ENCODE data around the gene CHAT.

The CHAT gene

GRCh38 chr10:49612513-49613164 lies 1.2 kb upstream of the CHAT start:
- DNase-seq = peak; percentile 17

DNA sequence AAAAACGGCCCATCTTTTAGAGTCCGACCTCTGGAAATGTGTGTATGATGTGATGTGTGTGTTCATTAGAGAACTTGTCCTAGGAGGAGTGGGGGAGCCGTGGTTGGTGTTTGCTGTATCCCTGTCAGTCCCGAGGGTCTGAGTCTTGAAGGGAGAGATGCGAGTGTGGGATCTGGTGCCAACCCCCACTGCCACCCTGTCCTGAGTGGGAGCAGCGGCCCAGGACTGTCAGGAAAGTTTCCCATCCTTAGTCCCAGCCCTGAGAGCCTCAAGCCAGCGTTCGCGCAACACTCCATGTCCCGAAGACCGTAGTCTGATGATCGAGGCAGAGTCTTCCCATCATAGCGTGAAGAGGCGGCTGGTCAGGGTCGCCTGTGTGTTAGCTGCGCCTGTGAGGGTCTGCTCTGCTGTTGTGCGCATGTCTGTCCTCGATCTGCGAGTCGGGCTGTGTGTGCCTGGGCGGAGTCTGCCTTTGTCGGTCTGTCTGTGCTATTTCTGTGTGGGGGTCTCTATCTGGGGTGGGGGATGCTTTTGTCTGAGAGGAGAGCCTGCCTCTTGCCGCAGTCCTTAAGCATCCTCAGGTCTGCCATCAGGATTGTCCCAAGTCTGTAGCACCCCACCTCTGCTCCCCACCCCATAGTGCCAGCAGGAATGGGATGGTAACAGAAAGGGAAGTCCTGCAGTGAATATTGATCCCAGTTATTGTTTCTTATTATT lies 514 bp upstream of the CHAT start:
- no peak for DNase-seq

DNA sequence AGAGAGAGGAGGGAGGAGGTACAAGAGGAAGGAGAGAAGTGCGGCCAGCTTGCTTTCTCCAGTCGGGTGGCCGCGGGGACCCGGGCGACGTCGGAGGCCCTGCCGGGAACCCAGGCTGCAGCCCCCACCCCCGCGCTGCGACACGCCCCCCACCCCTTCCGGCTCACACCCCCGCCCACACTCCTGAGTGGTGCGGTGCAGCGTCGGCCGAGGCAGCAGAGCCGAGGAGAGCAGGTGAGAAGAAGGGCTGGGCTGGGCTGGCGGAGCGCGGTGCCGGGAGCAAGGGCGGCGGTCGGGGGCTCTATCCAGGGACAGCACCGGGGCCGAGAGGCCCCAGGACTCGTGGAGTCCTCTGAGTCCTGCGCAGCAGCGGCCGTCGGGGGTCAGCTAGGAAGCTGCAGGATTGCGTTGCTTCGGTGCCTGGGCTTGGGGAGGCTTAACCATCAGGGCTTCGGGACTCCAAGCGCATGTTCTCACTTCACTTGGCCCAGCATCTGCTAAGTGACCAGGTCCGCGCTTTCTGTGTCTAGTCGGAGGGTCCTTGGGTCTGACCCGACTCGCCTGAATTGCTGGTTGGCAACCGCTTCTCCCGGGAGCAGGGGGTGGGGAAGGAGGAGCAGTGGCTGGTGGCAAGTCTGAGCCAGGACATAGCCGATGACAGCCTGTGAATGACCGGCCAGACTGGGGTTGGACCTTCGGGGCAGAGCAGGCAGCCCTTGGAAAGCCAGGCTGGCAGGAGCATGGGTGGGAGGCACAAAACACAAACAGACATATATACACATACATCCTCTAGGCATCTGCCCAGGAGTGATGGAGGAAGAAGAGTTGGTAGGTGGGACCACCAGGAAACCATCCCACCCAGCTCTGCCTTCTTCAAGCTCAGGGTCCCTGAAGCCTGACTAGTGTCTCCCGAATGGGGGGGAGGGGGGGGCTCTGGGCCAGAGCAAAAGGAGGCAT lies 683 bp downstream of the CHAT start:
- no peak for DNase-seq

GRCh38 chr10:49615213-49615612 lies 1.4 kb downstream of the CHAT start:
- no peak for DNase-seq

GRCh38 chr10:49615721-49616120 lies 1.9 kb downstream of the CHAT start:
- DNase-seq = no peak

DNA sequence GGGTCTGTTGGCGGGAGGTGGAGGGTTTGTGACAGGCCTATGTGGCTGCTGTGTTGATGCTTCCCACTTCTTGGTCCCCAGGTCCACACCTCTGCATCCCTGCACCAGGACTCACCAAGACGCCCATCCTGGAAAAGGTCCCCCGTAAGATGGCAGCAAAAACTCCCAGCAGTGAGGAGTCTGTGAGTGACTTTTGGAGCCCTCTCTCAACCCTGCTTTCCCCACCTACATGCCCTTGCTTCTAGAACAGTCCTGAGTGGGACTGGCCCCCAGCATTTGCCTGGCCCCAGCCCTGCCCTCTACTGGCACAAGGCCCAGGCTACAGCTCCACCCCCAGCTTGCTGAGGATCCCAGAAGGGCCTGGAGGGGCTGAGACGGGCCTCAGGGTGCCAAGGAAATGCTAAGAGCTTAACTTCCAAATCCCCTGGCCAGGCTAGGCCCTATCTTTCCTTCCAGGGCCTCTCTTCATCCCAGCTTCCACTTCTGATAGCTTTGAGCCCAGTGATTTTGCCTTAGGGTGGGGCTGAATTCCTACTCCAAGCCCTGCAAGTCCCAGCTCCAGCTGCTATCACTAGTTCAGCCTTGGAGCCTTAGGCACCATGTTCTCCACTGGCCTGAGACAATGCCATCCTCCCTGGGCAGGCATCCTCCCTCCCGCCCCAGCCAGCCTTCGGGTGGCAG lies 2.7 kb downstream of the CHAT start:
- DNase-seq = no peak

- no peak for DNase-seq
Measured at GRCh38 chr10:49617121-49618020, 3.5 kb downstream of the CHAT start.

- no peak for DNase-seq
Measured at GRCh38 chr10:49618821-49619220, 5.0 kb downstream of the CHAT start.

DNA sequence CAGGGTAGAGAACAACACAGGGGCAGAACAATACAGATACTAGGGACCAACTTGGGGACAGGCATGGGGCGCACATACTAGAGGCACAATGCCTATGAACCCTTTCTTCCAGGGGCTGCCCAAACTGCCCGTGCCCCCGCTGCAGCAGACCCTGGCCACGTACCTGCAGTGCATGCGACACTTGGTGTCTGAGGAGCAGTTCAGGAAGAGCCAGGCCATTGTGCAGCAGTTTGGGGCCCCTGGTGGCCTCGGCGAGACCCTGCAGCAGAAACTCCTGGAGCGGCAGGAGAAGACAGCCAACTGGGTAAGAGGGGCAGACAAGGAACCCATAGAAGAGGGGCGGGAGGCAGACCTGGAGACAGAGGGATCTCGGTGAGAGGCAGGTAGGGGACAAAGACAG lies 5.8 kb downstream of the CHAT start:
- no peak for DNase-seq

DNA sequence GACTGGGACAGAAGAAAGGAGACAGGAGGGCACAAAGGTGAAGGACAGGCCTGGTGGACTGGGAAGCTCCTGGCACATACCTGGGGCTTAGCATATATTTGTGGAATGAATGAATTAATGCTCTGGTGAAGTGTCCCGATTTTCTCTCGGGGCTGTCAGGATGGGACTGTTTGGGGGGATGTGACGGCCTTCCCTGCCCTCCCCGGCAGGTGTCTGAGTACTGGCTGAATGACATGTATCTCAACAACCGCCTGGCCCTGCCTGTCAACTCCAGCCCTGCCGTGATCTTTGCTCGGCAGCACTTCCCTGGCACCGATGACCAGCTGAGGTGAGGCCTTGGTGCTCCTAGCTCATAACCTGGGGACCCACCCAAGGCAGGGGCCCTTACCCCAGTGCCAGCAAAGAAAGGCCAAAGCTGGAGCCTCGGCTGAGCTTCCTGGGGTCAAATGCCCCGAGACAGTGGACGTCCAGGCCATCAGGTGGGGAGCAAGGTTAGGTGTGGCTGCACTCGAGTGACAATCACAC lies 6.5 kb downstream of the CHAT start:
- no peak for DNase-seq

GRCh38 chr10:49620841-49621378 lies 7.1 kb downstream of the CHAT start:
- no peak for DNase-seq

DNA sequence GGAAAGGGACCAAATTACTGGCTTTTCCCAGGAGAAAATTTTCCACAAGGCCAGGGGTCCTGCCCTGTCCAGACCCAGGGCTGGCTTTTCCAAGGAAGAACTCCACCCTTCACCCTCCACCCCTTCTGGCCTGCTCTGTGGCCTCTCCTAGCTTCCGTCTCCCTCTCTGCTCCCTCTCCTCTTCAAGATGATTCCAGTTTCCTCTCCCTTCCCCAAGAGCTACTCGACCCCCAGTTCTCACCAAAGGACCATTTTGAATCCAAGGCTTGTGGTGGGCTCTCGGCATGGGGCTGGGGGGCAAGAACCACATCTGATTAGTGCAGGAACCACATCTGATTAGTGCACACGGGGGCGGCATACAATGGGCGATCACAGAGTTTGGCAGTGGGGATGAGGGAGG lies 7.7 kb downstream of the CHAT start:
- no peak for DNase-seq

- DNase-seq = no peak
Measured at GRCh38 chr10:49622426-49623425, 8.9 kb downstream of the CHAT start.

DNA sequence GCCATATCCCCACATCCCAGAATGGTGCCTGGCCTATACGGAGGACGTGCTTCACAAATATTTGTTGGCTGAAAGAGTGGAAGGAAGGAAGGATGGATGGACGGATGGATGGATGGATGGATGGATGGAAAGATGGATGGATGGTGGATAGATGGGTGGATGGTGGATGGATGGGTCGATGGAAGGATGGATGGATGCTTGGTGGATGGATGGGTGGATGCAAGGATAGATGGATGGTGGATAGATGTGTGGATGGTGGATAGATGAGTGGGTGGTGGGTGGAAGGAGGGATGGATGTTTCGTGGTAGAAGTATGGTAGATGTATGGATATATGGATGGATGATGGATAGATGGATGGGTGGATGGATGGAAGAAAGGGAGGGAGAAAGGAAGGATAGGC lies 10.8 kb downstream of the CHAT start:
- no peak for DNase-seq

GRCh38 chr10:49625411-49625810 lies 11.6 kb downstream of the CHAT start:
- no peak for DNase-seq

DNA sequence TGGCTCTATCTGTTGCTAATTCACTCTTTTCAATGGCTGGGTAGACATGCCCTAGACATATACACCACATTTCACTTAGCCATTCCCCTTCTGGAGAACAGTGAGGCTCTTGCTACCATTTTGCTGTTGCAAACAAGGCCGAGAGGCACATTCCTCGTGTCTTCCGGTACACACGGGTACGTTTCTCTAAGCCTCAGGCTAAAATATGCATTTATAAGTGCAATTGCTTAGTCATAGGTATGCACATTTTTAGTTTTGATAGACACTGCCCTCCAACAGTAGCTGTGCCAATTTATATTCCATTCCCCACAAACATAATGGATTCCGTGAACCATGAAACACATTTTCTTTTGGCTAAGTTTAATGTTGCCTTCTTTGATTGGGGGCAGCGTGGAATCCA lies 13.2 kb downstream of the CHAT start:
- DNase-seq = no peak

DNA sequence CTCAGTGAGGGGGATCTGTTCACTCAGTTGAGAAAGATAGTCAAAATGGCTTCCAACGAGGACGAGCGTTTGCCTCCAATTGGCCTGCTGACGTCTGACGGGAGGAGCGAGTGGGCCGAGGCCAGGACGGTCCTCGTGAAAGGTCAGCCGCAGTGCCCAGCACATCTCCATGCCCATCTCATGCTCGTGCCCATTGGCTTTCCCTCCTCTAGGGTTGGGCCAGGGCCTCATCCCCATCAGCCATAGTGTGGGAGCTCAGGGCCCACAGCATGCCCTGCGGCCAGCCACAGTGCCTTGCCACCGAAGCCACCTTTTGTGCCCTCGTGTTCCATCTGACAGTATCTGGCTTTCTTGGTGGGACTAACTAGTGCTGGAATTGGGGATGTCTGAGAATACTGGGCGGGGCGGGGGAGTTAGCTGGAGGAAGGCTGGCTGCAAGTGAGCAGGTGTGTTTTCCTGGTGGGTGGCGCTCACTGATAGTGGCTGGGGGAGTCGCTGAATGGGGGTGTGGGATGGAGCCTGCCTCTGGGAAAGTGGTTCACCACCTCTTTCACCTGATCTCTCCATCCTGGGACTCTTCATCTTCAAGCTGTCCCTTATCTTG lies 13.9 kb downstream of the CHAT start:
- no peak for DNase-seq

DNA sequence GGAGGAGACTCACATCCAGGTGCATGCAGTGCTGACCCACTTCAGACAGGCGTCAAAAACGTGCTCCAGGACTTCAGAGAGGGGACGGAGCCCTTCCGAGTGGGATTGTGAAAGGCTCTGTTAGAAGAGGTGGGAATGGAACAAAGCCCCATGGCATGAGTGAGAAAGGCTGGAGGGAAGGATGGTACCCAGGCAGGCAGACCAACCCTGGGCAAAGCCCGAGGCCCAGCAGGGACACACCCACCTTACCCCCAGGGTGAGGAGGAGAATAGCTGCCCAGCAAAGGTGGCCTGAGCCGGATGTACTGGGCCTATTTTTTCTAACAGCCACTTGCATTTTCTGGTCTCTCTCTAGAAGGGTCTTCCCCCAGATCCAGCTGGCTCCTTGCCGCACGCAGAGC lies 14.8 kb downstream of the CHAT start:
- DNase-seq = no peak

DNA sequence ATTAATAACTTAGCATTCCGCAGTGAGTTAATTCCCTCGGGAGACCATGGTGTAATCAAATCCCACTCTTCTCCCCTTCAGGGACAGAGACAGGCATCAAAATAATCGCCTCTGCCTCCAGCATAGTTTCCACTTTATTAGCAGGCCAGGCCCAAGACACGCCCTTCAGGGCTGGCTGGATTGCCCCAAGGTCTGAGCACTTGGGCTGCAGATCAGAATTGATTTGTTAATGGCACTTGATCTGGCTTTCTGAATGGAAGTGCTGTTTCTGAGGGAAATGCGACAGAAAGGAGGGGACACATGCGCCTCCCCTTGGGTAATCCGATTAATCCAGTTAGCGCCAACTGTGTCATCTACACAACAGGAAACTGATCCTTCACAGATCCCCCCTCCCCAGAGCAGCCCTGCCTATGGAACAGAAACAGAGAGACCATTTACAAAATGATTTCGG lies 15.6 kb downstream of the CHAT start:
- no peak for DNase-seq

DNA sequence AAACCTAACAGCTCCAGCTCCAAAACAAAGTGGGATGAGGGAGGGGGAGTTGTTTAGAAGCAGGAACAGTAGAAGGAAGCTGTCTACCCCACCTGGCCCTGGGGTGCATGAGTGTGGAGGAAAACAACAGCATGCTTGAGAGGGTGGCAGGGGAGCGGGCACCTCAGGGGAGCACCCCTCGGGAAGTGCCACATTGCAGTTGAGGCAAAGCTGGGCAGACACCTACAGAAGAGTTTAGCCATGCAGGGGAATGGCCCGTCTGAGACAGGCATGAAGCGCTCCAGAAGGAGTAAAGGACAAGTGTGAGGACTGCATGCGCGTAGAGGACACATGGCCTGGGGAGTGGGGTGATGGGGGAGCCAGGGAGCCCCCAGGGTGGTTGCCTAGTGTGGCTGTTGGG lies 18.1 kb downstream of the CHAT start:
- DNase-seq = no peak

Measured in activated CD4-positive, alpha-beta T cell treated with anti-CD3 and anti-CD28 coated beads, Interleukin-10, Interleukin-2, amounts not matched to agents 100 ng/mL and 50 ng/mL, durations not matched to agents 16 hours and 8 hours (primary cell).